ENCODE data around the gene NSMF.

DNA sequence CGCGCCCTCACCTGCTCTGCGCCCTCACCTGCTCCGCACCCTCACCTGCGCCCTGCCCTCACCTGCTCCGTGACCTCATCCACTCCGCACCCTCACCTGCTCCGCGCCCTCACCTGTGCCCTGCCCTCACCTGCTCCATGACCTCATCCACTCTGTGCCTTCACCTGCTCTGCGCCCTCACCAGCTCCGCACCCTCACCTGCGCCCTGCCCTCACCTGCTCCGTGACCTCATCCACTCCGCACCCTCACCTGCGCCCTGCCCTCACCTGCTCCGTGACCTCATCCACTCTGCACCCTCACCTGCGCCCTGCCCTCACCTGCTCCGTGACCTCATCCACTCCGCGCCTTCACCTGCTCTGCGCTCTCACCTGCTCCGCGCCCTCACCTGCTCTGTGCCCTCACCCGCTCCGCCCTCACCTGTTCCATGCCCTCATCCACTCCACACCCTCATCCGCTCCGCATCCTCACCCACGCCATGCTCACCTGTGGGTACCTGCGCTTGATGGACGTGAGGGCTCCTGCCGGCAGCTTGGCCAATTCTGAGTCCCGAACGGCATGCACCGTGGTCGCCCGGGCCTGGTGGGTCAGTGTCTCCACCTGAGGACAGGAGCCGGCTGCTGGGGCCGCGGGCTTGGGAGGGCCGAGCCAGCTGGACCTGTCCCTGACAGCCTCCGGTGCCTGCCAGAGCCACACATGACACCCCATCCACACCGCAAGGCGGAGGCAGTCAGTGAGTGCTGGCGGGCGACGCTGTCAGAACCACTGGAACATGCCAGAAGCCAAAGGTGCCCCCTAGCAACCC lies 35.6 kb upstream of the NSMF start:
- no peak for TF ChIP-seq POLR2A (IDR thresholded peaks at IDR 0.05)
- TF ChIP-seq, protein P1, sequence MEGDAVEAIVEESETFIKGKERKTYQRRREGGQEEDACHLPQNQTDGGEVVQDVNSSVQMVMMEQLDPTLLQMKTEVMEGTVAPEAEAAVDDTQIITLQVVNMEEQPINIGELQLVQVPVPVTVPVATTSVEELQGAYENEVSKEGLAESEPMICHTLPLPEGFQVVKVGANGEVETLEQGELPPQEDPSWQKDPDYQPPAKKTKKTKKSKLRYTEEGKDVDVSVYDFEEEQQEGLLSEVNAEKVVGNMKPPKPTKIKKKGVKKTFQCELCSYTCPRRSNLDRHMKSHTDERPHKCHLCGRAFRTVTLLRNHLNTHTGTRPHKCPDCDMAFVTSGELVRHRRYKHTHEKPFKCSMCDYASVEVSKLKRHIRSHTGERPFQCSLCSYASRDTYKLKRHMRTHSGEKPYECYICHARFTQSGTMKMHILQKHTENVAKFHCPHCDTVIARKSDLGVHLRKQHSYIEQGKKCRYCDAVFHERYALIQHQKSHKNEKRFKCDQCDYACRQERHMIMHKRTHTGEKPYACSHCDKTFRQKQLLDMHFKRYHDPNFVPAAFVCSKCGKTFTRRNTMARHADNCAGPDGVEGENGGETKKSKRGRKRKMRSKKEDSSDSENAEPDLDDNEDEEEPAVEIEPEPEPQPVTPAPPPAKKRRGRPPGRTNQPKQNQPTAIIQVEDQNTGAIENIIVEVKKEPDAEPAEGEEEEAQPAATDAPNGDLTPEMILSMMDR (IDR thresholded peaks at IDR 0.05): no peak

Data from body of pancreas (tissue), 4 donors.